ENCODE results near the gene AMZ2. TPM values are rescaled to one million over a fixed set of nuclear protein-coding genes. Genes with fewer than 3 reads are reported as not detected.
A peak's percentile ranks its signal among the peaks of the same experiment; 100 is the strongest.
"Not testable (repeated sequence)": the region's sequence is repeated elsewhere in the genome, so short reads cannot be mapped to it uniquely, and the experiment has no call there.

Gene AMZ2
- total RNA-seq, 1 donor from 2014 or later, result 50.5 TPM

GRCh38 chr17:68248891-68249290 lies 1.0 kb downstream of the AMZ2 start:
- Histone ChIP-seq H3K9me3 (no peaks in the 10 kb centered on the region), H3K36me3 (peaks cover 19% of the 10 kb centered on the region), H3K4me1 (peaks cover 14% of the 10 kb centered on the region), H3K4me3 (peak overlapping the region; percentile 88), H3K27me3 (no peaks in the 10 kb centered on the region), H3K27ac (peak overlapping the region; percentile 98)
- no peak for DNase-seq
- ATAC-seq, result no peak
- no peak for TF ChIP-seq CTCF (IDR thresholded peaks at IDR 0.05)
- intact Hi-C loops (cut with DNase I), result no loop called here

GRCh38 chr17:68249354-68249765 lies 1.5 kb downstream of the AMZ2 start:
- Histone ChIP-seq H3K4me3 (peak overlapping the region; percentile 88), H3K27ac (peak overlapping the region; percentile 24), H3K27me3 (no peaks in the 10 kb centered on the region), H3K36me3 (peaks cover 20% of the 10 kb centered on the region), H3K4me1 (peaks cover 14% of the 10 kb centered on the region), H3K9me3 (no peaks in the 10 kb centered on the region)
- DNase-seq (no peak), ATAC-seq (no peak)
- TF ChIP-seq CTCF (IDR thresholded peaks at IDR 0.05), result no peak
- intact Hi-C loops (cut with DNase I), result no loop called here

DNA sequence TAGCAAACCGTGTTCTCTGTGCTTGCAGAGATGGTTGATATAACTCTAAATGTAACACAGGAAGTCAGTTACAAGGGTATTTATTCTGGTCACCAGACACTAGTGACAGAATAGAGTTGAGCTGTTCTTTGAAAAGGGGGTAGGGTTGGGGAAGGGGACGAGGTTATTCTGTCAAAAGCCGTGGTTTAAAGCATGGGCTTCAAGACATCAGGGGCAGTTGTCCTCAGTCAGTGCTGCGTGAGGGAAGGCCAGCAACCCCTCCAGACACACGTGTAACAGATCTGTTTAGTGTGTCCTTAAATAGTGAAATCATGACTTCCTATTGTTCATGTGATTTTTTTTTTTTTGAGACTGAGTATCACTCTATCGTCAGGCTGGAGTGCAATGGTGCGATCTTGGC lies 5.6 kb downstream of the AMZ2 start:
- H3K27me3 ChIP-seq; ATAC-seq; H3K9me3 ChIP-seq; DNase-seq; intact Hi-C loops (cut with DNase I); H3K4me3 ChIP-seq: not testable (repeated sequence)
- Histone ChIP-seq H3K4me1 (peaks cover 14% of the 10 kb centered on the region), H3K36me3 (peaks cover 45% of the 10 kb centered on the region), H3K27ac (peak overlapping the region; percentile 21)

- DNase-seq, result no peak
- H3K4me3 ChIP-seq, result no peak overlapping the region
- H3K9me3 ChIP-seq, result no peaks in the 10 kb centered on the region
- TF ChIP-seq CTCF (IDR thresholded peaks at IDR 0.05), result no peak
- peaks cover 45% of the 10 kb centered on the region for H3K36me3 ChIP-seq
- peak overlapping the region; percentile 40 for H3K27ac ChIP-seq
- H3K27me3 ChIP-seq, result no peaks in the 10 kb centered on the region
- H3K4me1 ChIP-seq, result peaks cover 6% of the 10 kb centered on the region
- intact Hi-C loops (cut with DNase I), result no loop called here
- no peak for ATAC-seq
These were observed 7.3 kb downstream of the AMZ2 start for GRCh38 chr17:68255151-68255550.

GRCh38 chr17:68255731-68256538 lies 8.1 kb downstream of the AMZ2 start:
- Histone ChIP-seq H3K36me3 (peaks cover 42% of the 10 kb centered on the region), H3K9me3 (no peaks in the 10 kb centered on the region), H3K4me3 (no peak overlapping the region), H3K27ac (peak overlapping the region; percentile 40), H3K27me3 (no peaks in the 10 kb centered on the region), H3K4me1 (peaks cover 6% of the 10 kb centered on the region)
- peak; percentile 66 for ATAC-seq
- DNase-seq, result no peak
- TF ChIP-seq CTCF (IDR thresholded peaks at IDR 0.05), result no peak
- intact Hi-C loops (cut with DNase I), result no loop called here

GRCh38 chr17:68256701-68257100 lies 8.9 kb downstream of the AMZ2 start:
- intact Hi-C loops (cut with DNase I); H3K9me3 ChIP-seq; H3K27me3 ChIP-seq; H3K4me3 ChIP-seq; H3K4me1 ChIP-seq; DNase-seq; ATAC-seq; H3K27ac ChIP-seq: not testable (repeated sequence)
- H3K36me3 ChIP-seq, result peaks cover 35% of the 10 kb centered on the region
